Progenitor cell of endocrine pancreas (in vitro differentiated cells): Measurements from ENCODE around the gene PRKN. TPM values are rescaled to one million over a fixed set of nuclear protein-coding genes. Genes with fewer than 3 reads are reported as not detected.

Source experiments
- DNase-seq: peaks from one replicate; pipeline ENCODE4 v3.0.0; 2021; ENCODE audit warnings: low spot score; ENCODE audit not compliant: unreplicated experiment
- H3K27ac Mint-ChIP-seq: 2 replicates; pipeline ENCODE4 v1.8.0; 2021; ENCODE audit warnings: mild to moderate bottlenecking, moderate library complexity, mixed read lengths
- H3K27me3 Mint-ChIP-seq: 2 replicates; pipeline ENCODE4 v1.8.0; 2021; ENCODE audit warnings: mixed read lengths
- H3K36me3 Mint-ChIP-seq: 2 replicates; pipeline ENCODE4 v1.8.0; 2022; ENCODE audit warnings: mixed read lengths; ENCODE audit not compliant: insufficient read depth
- H3K4me1 Mint-ChIP-seq: 2 replicates; pipeline ENCODE4 v1.8.0; 2021; ENCODE audit warnings: low read depth, mixed read lengths
- H3K4me3 Mint-ChIP-seq: 2 replicates; pipeline ENCODE4 v1.8.0; 2021; ENCODE audit warnings: low read depth, mild to moderate bottlenecking, moderate library complexity, mixed read lengths
- H3K9me3 Mint-ChIP-seq: 2 replicates; pipeline ENCODE4 v1.8.0; 2021; ENCODE audit warnings: low read depth, mixed read lengths
- total RNA-seq: library from RNA; stranded (reverse); gene quantifications from 2 replicates; pipeline ENCODE4 v1.2.1, GENCODE V29; 2021
- TF ChIP-seq, protein P1 (sequence below): fragments of 200-600 bp; sonication (generic); IDR thresholded peaks from one replicate; pipeline ENCODE4 v1.5.0; 2021; ENCODE audit warnings: antibody characterized with exemption, mild to moderate bottlenecking; ENCODE audit not compliant: unreplicated experiment

PRKN gene
- total RNA-seq, 1 donor from 2014 or later, result 4.6 TPM

DNA sequence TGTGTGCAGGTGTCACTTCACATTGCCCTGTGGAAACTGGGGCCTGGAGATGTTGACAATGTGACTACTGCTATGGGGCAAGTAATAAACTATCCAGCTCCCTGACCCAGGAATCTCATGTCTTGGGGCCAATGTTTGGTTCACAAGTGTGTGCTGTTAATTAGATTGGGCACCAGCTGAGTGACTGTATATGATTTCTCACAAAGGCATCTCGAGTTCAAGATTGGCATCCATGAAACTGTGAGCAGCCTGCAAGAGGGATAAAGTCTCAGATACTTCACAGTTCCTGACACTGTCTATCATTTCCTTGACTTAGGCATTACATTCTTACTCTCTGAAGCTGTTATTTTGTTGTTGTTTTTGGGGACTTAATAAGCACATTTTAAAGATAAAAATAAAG, 264.0 kb downstream of the PRKN start:
- Mint-ChIP-seq H3K9me3 (peaks cover 3% of the 10 kb centered on the region), H3K4me1 (no peaks in the 10 kb centered on the region), H3K4me3 (no peak overlapping the region), H3K36me3 (no peaks in the 10 kb centered on the region), H3K27ac (no peak overlapping the region), H3K27me3 (no peaks in the 10 kb centered on the region)
- DNase-seq, result no peak
- TF ChIP-seq, protein P1, sequence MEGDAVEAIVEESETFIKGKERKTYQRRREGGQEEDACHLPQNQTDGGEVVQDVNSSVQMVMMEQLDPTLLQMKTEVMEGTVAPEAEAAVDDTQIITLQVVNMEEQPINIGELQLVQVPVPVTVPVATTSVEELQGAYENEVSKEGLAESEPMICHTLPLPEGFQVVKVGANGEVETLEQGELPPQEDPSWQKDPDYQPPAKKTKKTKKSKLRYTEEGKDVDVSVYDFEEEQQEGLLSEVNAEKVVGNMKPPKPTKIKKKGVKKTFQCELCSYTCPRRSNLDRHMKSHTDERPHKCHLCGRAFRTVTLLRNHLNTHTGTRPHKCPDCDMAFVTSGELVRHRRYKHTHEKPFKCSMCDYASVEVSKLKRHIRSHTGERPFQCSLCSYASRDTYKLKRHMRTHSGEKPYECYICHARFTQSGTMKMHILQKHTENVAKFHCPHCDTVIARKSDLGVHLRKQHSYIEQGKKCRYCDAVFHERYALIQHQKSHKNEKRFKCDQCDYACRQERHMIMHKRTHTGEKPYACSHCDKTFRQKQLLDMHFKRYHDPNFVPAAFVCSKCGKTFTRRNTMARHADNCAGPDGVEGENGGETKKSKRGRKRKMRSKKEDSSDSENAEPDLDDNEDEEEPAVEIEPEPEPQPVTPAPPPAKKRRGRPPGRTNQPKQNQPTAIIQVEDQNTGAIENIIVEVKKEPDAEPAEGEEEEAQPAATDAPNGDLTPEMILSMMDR, result no peak

DNA sequence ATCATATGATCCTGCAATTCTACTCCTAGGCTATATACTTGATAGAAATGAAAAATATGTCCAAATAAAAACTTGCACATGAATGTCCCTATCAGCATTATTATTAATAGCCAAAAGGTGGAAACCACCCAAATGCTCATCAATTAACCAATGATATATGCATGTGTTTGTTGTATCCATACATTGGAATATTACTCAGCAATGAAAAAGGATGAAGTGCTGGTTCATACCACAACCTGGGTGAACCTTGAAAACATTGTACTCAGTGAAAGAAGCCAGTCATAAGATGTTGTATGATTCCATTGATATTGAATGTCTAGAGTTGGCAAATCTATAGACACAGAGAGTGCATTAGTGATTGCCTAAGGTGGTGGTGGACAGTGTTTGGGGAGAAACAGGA, 267.6 kb downstream of the PRKN start:
- H3K27ac Mint-ChIP-seq, result no peak overlapping the region
- no peaks in the 10 kb centered on the region for H3K36me3 Mint-ChIP-seq
- TF ChIP-seq, protein P1, result no peak
- DNase-seq, result no peak
- peaks cover 6% of the 10 kb centered on the region for H3K9me3 Mint-ChIP-seq
- no peaks in the 10 kb centered on the region for H3K27me3 Mint-ChIP-seq
- H3K4me3 Mint-ChIP-seq, result no peak overlapping the region
- H3K4me1 Mint-ChIP-seq, result no peaks in the 10 kb centered on the region

- TF ChIP-seq, protein P1, result no peak
- Mint-ChIP-seq H3K36me3 (no peaks in the 10 kb centered on the region), H3K4me1 (peaks cover 4% of the 10 kb centered on the region), H3K27me3 (no peaks in the 10 kb centered on the region), H3K9me3 (peaks cover 3% of the 10 kb centered on the region), H3K4me3 (no peak overlapping the region), H3K27ac (no peak overlapping the region)
- DNase-seq, result no peak
These were observed 277.2 kb downstream of the PRKN start for GRCh38 chr6:162450358-162450757.

GRCh38 chr6:162448294-162448693, 279.3 kb downstream of the PRKN start:
- Mint-ChIP-seq H3K4me1 (peaks cover 4% of the 10 kb centered on the region), H3K36me3 (no peaks in the 10 kb centered on the region), H3K27me3 (peaks cover 5% of the 10 kb centered on the region), H3K9me3 (peaks cover 3% of the 10 kb centered on the region), H3K27ac (no peak overlapping the region), H3K4me3 (no peak overlapping the region)
- TF ChIP-seq, protein P1, result no peak
- no peak for DNase-seq

GRCh38 chr6:162443101-162443500, 284.5 kb downstream of the PRKN start:
- Mint-ChIP-seq H3K4me1 (no peaks in the 10 kb centered on the region), H3K9me3 (peaks cover 8% of the 10 kb centered on the region), H3K27ac (no peak overlapping the region), H3K27me3 (peaks cover 9% of the 10 kb centered on the region), H3K36me3 (peaks cover 3% of the 10 kb centered on the region), H3K4me3 (no peak overlapping the region)
- DNase-seq, result no peak
- TF ChIP-seq, protein P1, result no peak
